NCI-H2081 treated with DMSO at 0.1 percent for 48 hours (cell line): ENCODE measurements around the gene SIX1.

ENCODE experiments used
- DNase-seq: peaks from one replicate; lab custom pipeline; 2025; lab: John Stamatoyannopoulos, UW

The SIX1 gene

DNA sequence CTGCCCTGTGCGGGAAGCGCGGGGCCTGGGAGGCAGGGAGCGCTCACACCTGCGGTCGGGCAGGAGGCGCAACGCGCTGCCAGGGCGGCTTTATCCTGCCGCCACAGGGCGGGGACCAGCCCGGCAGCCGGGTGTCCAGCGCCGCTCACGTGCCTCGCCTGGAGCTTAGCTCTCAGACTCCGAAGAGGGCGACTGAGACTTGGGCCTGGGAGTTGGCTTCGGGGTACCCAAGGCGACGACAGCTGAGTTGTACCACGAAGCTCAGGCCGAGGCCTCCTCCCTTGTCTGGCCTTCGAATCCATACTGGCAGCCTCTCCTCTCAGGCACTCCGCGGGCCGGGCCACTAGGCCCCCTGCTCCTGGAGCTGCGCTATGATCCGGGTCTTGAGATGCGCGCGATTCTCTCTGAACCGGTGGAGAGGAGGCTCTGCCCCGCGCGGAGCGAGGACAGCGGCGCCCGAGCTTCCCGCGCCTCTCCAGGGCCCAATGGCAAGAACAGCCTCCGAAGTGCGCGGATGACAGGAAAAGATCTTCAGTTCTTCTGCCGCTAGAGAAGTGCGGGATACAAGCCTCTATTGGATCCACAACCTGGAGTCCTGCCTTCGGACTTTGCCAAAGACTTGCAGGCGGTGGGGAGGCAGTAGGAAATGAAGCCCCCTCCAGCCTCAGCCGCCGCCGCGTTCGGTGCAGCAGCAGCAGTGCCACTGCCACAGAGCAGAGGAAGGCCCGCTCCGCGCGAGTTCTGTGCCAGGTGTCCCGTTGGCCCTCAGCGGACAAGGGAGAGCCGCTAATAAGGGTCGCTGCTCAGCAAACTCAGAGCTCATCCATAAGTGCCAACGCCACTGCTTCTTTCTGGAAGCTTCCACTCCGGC, 6.8 kb downstream of the SIX1 start:
- DNase-seq, result no peak

- no peak for DNase-seq
Observed at GRCh38 chr14:60641742-60642269, 7.5 kb downstream of the SIX1 start.

GRCh38 chr14:60640859-60641741, 8.2 kb downstream of the SIX1 start:
- no peak for DNase-seq

GRCh38 chr14:60639674-60640073, 9.6 kb downstream of the SIX1 start:
- DNase-seq, result no peak

DNA sequence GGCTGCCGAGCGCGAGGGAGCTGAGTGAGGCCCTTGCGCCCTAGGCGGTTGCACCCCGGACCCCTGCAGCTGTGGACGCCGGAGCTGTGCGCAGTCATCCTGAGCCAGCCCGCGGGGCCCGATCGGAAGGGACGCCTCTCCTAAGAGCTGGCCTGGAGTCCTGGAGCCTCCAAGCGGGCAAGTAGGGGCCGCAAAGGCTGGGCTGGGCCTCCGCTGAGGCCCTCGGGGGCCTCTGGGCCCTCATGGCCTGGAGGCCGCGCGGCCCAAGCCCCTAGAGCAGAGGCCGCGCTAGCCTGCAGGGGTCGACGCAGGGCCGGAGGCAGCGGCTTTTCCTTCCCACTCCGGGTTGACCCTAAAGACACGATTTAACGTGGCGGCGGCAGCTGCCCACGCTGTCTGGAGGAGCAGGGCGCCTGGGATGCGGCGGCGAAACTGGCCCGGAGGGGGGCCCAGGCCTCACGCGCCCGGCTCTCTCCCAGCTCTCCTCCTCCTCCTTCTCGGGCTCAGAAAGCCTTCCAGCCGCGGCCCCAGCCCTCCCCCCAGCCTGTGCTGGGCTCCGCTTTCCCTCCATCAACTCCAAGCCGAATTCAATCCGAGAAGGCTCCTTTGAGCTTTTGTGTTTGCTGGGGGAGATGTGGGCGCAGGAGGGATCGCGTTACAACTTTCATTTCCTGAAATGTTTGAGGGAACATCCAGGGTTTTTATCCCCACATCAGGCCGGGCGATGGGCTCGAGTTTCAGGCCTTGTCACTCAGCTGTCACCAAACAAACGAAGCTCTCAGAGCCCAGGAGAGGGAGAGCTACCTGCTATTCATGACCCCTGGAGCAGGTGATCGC, 11.6 kb downstream of the SIX1 start:
- no peak for DNase-seq

DNA sequence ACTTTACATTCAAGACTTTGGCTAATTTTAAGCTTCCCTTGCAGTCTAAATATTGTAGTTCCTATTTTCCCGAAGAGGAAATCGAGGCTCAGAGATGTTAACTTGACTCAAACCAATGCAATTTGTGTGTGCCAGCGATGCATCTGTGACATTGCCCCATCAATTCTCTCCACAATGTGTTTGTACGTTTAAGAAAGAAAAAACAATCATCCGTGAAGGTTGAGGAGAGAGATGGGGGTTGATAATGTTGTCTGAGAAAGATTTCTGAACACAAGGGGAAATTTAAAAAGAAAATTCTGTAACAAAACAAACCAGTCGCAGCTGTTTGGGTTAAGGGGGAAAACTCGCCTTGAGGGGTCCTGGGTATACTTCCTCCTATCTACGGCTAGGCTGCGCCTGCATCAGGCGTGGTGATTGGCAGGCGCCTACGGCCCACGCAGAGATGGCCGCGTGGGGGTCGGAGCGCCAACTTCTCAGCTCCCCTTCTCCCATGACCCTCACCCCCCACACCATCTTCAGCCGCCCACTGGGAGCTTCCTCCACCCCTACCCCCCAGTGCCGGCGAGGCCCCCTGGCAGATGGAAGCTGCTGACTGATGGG, 12.3 kb downstream of the SIX1 start:
- DNase-seq, result no peak

DNA sequence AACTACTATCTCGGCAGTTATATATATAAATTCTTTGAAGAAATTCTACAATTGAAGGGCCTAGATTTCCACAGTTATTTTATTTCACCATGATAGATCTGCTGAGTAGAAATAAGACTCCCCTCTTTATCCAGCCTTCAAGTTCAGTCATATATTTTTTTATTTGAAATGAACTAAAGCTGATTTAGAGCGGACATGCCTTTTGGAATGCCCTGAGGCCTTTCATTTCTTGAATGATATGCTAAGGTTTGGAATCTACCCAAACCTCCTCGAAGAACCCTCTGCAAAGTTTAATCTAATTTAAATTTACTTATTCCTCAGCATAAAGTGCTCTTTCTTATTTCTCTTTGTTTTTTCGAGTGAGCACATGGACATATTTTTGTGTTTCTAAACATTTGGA, 15.1 kb downstream of the SIX1 start:
- no peak for DNase-seq

DNA sequence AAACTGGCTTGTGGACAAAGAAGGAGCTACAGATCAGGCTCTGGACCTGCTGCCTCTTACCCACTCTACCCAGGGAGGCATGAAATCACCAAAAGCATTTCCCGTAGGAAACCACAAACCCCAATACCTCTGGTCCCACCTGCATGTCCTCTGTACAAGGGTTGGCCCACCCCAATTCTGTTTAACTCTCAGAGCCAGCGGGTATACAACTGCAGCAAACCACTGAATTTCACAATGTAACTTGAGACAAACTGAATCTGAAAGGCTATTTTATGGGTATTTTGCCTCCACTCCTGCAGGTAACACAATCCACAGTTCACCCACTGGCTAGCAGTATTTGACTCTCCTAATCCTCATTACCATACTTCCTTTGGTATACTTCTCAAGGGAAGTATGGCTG, 16.5 kb downstream of the SIX1 start:
- DNase-seq, result no peak

GRCh38 chr14:60632257-60632656, 17.0 kb downstream of the SIX1 start:
- DNase-seq, result no peak

DNA sequence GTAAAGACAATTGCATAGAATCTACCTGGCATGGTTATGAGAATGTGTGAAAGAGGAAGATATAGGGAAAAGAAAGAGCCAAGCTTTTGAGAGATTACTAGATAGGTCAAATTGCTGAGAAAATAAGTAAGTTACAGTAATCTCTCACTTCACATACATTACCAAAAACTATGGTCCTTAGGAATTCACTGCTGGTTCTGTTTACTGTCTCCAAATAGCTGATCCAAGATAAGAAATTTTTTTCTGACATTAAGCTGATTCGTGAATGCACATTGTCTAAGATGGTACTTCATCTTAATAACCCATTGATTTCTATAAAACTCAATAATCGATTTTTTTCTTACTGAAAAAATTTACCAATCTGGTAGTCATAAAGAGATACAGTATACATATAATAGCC, 17.4 kb downstream of the SIX1 start:
- DNase-seq, result no peak

- no peak for DNase-seq
Observed at GRCh38 chr14:60630129-60630528, 19.1 kb downstream of the SIX1 start.

DNA sequence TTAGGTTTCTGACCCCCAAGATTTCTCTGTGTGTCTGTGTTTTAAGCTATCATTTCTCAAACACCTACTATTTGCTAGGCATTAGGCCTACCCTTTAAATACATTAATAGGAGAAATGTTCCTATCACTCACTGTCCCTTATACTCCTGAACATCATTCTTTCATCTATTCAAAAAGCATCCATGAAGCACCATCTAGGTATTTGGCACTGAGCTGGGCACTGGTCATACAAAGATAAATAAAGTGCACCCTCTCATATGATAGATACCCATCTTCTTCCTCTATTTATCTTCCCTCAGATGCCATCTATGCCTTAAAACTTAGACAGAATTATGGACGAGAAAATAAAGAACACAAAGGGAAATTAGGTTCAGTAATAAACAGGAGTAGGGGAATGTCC, 20.4 kb downstream of the SIX1 start:
- no peak for DNase-seq

GRCh38 chr14:60622917-60623257, 26.4 kb downstream of the SIX1 start:
- DNase-seq, result no peak

- DNase-seq, result no peak
Observed at GRCh38 chr14:60622210-60622916, 26.9 kb downstream of the SIX1 start.

DNA sequence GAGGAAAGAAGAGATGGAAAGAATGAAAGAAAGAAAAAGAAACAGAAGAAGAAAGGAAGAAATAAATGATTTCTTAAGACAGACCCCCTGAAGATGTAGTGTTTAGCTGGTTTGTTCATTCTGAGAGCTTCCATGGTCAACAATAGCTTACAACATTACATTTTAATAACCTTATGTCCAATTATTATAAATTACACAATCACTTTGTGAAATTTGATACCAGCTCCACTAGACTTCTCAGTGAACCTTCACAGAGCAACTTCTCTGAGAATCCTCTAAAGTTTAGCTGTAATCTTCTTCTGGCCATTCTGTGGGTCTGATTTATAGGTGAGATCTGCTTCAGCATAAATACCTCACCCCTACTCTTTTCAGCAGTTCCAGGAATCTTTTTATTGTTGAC, 27.9 kb downstream of the SIX1 start:
- DNase-seq, result no peak

DNA sequence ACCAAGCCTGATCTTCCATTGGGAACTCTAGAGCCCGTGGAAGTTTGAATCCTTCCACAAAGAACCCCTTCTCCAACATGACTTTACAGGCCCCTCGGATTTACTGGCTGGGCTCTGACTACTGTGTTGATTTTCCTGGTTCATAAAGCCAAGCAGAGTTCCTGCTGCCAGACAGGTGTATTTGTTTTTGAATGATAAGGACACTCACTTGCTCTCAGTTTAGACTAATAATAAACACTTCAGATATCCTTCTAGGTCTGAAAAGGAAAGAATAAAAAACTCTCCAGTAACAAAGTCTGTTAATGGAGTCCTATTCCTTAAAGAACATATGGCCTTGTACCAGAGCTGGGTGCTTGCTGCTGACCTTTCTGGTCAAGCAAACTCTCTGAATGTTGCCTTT, 31.0 kb downstream of the SIX1 start:
- DNase-seq, result no peak

DNA sequence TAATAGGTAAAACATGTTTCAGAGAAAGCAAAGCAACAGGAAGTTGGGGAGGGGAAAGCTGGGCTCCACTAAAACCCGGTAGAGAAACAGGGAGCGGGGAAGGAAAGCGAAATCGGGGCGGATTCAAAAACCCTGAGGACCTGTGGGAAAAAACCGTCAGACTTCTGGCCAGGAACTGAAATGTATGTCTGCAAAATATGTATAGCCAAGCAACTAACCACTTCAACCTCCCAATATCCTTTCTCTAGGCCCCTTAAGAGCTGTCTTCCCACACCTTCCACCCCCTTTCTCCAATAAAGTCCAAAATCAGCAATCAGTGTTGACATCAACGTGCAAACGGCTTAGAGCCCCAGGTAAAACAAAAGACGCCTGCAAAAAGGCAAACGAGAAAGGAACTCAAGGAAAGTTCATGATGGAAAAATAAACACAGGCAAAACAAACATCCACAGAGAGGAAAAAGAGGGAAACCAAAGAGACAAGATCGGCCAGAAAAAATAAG, 32.8 kb downstream of the SIX1 start:
- no peak for DNase-seq

DNA sequence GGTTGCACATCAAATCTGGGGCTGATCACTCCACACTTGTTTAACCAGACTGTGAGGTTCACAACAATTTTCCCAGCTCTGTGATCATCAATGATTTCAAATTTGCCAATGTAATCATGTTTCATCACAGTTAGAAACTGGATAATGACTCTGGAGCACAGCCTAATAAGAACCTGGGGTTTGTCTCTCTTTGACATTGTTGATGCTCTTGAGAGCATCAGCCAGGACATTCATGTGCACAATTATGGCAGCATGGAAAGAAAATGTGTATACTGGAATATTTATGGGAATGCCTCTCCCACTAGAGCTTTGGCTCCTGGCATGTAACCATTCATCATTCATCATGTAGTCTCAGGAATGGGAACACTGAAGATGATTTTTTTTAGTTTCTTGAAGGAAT, 47.0 kb downstream of the SIX1 start:
- DNase-seq, result no peak

DNA sequence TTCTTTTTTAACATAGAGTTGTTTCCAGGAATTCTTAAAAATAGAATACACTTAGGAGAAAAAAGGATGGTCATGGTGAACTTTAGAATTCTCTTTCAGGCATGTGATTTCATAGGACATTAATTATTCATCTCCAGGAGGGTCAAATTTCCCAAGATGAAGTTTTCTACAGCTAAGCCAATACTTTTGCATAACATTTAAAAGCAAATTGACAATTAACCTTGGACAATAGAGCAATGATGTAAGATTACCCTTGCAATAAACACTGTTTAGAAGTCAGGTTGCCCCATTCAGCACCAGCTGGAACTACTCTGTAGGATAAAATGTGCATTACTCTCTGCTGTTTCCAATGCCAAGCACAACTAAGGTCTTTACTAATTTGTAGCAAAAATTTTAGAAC, 49.5 kb downstream of the SIX1 start:
- DNase-seq, result no peak

GRCh38 chr14:60596139-60596538, 53.1 kb downstream of the SIX1 start:
- DNase-seq, result no peak

GRCh38 chr14:60594062-60594461, 55.2 kb downstream of the SIX1 start:
- DNase-seq, result no peak
